Breast epithelium (tissue), 3 donors: ENCODE data around the gene RNF113B.

Experiments
- CTCF ChIP-seq, 3 donors: fragments of 450-650 bp; IDR thresholded peaks; one replicate each; pipeline ENCODE4 v1.5.1; 2016 to 2017; ENCODE audit warnings: antibody characterized with exemption in 3 of 3, mild to moderate bottlenecking in 3 of 3, moderate library complexity in 3 of 3
- POLR2A ChIP-seq: fragments of 450-650 bp; IDR thresholded peaks from one replicate; pipeline ENCODE4 v1.6.1; 2016; ENCODE audit warnings: antibody characterized with exemption, mild to moderate bottlenecking, moderate library complexity
- POLR2AphosphoS5 ChIP-seq, 3 donors: sonication (generic); formaldehyde crosslinking; IDR thresholded peaks; one replicate each; pipeline ENCODE4 v1.6.1; 2017; ENCODE audit warnings: antibody characterized with exemption in 3 of 3

GRCh38 chr13:98224557-98224956 lies 47.5 kb upstream of the RNF113B start:
- TF ChIP-seq CTCF (IDR thresholded peaks at IDR 0.05) (no peak), POLR2A (no peak), POLR2AphosphoS5 (IDR thresholded peaks at IDR 0.05) (no peak)
